22Rv1 (cell line): ENCODE data around the gene TTC13.

ENCODE experiments used
- CTCF ChIP-seq: fragments of 450-650 bp; IDR thresholded peaks from 2 replicates; pipeline ENCODE4 v1.5.1; 2017; ENCODE audit warnings: mild to moderate bottlenecking
- ZFX ChIP-seq: fragments of 450-650 bp; IDR thresholded peaks from 2 replicates; pipeline ENCODE4 v1.6.1; 2017; ENCODE audit warnings: antibody characterized with exemption, borderline replicate concordance

GRCh38 chr1:230957580-230957989 lies 21.1 kb downstream of the TTC13 start:
- TF ChIP-seq CTCF (no peak), ZFX (no peak)
